Ramos (cell line): ENCODE results near the gene PRR23B.
"Not testable (repeated sequence)": the region's sequence is repeated elsewhere in the genome, so short reads cannot be mapped to it uniquely, and the experiment has no call there.

Experiments
- in situ Hi-C: fragments of 300-500 bp; cut with MboI; formaldehyde crosslinking; loops from one replicate; pipeline ENCODE4 v1.14.3; 2022; ENCODE audit warnings: low sequenced_read_pairs; ENCODE audit not compliant: unreplicated experiment

Gene PRR23B

GRCh38 chr3:139020868-139021234 is at the start of gene PRR23B:
Gene PRR23B (minus strand): TSS chr3:139020926. CDS start chr3:139020661, 265 bp downstream.
- in situ Hi-C loops, result no loop called here

GRCh38 chr3:139062918-139063317 is 42.2 kb upstream of the PRR23B start:
- in situ Hi-C loops, result no loop called here

GRCh38 chr3:139052802-139053600 is 32.3 kb upstream of the PRR23B start:
- in situ Hi-C loops, result no loop called here

GRCh38 chr3:139044366-139045210 is 23.9 kb upstream of the PRR23B start, which contains the start of gene PRR23C:
Gene PRR23C (minus strand): TSS chr3:139044892. CDS start chr3:139044620, 272 bp downstream.
- in situ Hi-C loops, result no loop called here

GRCh38 chr3:139043554-139044365 is 23.0 kb upstream of the PRR23B start:
- in situ Hi-C loops, result no loop called here

GRCh38 chr3:139037478-139037877 is 16.8 kb upstream of the PRR23B start:
- in situ Hi-C loops, result no loop called here

- in situ Hi-C loops, result no loop called here
These were observed 11.7 kb upstream of the PRR23B start for GRCh38 chr3:139032326-139033002.

- in situ Hi-C loops, result not testable (repeated sequence)
These were observed 9.8 kb upstream of the PRR23B start for GRCh38 chr3:139030576-139030975.

GRCh38 chr3:139024968-139025367 is 4.2 kb upstream of the PRR23B start:
- in situ Hi-C loops, result no loop called here

GRCh38 chr3:139020036-139020867 is 474 bp downstream of the PRR23B start:
- in situ Hi-C loops, result no loop called here

GRCh38 chr3:139016430-139017048 is 4.2 kb downstream of the PRR23B start:
- in situ Hi-C loops, result no loop called here

GRCh38 chr3:139006051-139006716 is 14.5 kb downstream of the PRR23B start, which contains the start of gene PRR23A:
Gene PRR23A (minus strand): TSS chr3:139006268. CDS start chr3:139006268, 0 bp downstream.
- in situ Hi-C loops, result no loop called here

GRCh38 chr3:139005356-139005993 is 15.3 kb downstream of the PRR23B start:
- in situ Hi-C loops, result no loop called here

GRCh38 chr3:138995706-138996105 is 25.0 kb downstream of the PRR23B start:
- in situ Hi-C loops, result no loop called here

GRCh38 chr3:138987181-138987580 is 33.5 kb downstream of the PRR23B start:
- in situ Hi-C loops, result no loop called here

GRCh38 chr3:138985932-138986331 is 34.8 kb downstream of the PRR23B start:
- in situ Hi-C loops, result no loop called here

GRCh38 chr3:138984816-138985215 is 35.9 kb downstream of the PRR23B start:
- in situ Hi-C loops, result no loop called here
